ENCODE measurements around the gene DDX10.
"Not testable (repeated sequence)": the region's sequence is repeated elsewhere in the genome, so short reads cannot be mapped to it uniquely, and the experiment has no call there.

The DDX10 gene

DNA sequence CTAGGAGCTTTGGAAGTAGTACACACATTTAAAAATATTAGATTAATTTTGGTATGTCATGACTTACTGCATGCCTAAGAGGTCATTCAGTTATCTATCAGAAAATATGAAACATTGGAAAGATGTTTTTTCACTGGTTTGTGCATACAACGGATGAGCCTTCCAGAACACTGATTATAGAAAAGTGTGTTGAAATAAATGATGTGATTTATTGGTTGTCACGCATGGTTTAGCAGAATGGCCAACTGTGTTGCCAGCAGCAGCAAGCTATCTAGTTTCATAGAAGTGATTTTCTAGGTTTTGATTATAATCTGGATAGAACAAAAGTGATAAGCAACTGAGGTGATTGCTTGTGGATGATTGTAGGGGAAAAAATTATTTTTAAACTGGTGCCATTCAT, 53.6 kb downstream of the DDX10 start:
- DNase-seq (ENCODE audit: low spot score), result no peak

DNA sequence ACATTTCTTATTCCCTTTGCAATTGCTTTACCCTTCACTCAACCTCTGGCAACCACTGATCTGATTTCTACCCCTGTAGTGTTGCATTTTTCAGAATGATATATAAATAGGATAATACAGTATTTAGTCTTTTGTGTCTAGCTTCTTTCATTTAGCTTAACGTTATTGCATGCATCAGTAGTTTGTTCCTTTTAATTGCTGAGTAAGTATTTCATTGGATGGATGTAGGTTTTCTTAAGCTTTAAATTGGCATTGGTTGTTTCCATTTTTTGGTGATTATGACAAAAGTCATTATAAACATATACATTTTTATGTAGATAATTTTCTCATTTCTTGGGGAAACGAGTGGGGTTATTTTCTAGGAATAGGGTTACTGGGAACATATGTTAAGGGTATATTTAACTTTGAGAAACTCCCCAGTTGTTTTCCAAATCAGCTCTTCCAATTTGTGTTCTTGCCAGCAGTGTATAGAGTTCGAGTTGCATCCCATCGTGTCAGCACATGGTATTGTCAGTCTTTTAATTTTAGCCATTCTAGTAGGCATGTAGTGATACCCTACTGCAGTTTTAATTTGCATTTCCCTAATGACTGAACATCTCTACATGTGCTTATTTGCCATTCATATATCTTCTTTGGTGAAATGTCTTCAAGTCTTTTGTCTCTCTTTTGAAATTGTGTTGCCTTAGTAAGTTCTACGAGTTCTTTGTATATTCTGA, 60.3 kb downstream of the DDX10 start:
- DNase-seq (ENCODE audit: low spot score), result no peak

GRCh38 chr11:108726077-108726800, 61.4 kb downstream of the DDX10 start:
- DNase-seq (ENCODE audit: low spot score), result no peak

GRCh38 chr11:108727665-108728064, 62.8 kb downstream of the DDX10 start:
- DNase-seq (ENCODE audit: low spot score), result no peak

GRCh38 chr11:108729227-108729871, 64.5 kb downstream of the DDX10 start:
- DNase-seq (ENCODE audit: low spot score), result no peak

DNA sequence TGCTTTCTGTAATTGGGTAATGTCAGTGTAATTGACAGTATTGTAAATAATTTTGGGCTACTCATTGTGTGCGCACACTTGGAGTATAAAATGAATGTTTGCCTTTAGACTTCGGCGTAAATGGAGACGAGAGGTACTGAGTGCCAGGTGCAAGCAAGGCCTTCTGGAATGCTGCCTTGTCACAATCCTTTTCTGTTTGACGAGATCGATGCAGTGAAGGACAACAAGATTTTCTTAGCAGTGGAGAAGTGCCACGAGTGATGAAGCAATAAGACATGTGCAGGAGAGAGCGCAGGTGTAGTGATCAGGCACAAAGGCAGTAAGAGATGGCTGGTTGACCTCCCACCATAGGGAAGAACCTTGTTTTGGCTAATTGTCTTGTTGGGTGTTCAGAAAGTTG, 67.5 kb downstream of the DDX10 start:
- DNase-seq (ENCODE audit: low spot score), result no peak

GRCh38 chr11:108733479-108734116, 68.7 kb downstream of the DDX10 start:
- DNase-seq (ENCODE audit: low spot score), result no peak

DNA sequence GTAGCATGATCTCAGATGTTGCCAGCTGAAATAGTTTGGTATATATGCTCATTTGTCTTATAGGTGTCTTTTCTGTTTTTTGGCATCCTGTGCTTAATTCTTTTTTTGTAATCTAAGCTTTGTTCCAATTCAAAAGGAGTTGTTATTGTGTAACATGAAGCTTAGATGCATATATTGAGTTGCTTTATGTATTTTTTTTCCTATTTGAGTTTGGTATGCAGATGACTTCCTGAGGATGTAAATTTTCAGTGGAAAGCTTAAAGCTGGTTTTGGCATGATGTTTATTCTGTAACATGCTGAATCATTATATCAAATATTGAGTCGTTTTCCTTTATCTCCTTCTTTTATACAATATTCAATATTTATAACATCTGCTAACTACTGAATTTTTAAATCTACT, 69.4 kb downstream of the DDX10 start:
- no peak for DNase-seq (ENCODE audit: low spot score)

DNA sequence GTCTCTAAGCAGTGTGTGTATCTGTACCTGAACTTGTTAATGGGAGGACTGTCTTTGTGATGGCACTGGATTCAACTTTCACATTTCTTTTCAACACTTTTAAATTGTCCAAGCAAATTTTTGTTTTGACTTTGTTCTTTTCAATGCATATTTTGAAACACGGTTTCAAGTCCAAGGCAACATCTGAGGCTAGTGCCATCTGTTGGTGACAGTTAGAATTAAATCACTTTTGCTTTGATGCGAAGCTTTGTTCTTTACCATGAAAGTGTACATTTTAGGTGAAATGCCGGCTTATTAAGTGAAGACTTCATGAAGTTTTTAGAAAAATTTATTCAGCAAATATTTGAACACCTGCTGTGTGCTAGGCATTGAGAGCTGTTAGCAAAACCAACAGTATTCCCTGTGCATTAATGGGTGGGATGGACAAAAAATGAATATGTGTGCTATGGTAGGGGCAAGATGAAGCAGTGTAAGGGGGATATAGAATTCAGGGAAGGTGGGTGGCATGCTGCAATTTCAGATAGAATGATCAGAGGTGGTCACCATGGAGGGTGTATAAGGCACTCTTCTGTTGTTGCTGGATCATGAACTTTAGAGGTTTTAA, 70.2 kb downstream of the DDX10 start:
- DNase-seq (ENCODE audit: low spot score), result no peak

DNA sequence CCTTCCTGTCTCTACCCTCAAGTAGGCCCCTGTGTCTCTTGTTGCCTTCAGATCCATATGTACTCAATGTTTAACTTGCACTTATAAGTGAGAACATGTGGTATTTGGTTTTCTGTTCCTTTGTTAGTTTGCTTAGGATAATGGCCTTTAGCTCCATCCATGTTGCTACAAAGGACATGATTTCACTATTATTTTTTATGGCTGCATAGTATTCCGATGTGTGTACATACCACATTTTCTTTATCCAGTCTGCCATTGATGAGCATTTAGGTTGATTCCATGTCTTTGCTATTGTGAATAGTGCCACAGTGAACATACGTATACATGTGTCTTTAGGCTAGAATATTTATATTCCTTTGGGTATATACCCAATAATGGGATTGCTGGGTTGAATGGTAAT, 75.3 kb downstream of the DDX10 start:
- DNase-seq (ENCODE audit: low spot score), result not testable (repeated sequence)

- DNase-seq (ENCODE audit: low spot score), result no peak
These were observed 79.0 kb downstream of the DDX10 start for GRCh38 chr11:108743851-108744250.

GRCh38 chr11:108748968-108749367, 84.1 kb downstream of the DDX10 start:
- DNase-seq (ENCODE audit: low spot score), result no peak

GRCh38 chr11:108751444-108751843, 86.6 kb downstream of the DDX10 start:
- DNase-seq (ENCODE audit: low spot score), result no peak

DNA sequence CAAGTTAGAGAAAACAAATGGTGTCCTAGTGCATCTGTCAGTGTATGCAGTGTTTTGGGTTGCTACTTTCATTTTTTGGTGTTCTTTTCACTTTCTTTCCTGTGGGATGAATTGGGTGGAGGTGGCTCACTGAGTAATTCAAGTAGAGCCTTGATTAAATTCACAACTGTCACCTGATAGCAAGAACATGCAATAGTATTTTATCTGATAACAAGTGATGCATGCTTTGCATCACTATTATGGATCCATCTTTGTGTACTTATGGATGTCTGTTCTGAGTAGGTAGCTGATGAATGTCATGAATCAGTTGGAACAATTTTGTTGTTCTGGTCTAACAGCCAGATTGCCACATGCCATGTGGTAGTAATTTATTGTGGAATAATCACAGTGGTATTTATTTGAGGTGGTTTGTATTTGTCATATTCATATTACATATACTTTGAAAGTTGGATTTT, 87.5 kb downstream of the DDX10 start:
- no peak for DNase-seq (ENCODE audit: low spot score)

DNA sequence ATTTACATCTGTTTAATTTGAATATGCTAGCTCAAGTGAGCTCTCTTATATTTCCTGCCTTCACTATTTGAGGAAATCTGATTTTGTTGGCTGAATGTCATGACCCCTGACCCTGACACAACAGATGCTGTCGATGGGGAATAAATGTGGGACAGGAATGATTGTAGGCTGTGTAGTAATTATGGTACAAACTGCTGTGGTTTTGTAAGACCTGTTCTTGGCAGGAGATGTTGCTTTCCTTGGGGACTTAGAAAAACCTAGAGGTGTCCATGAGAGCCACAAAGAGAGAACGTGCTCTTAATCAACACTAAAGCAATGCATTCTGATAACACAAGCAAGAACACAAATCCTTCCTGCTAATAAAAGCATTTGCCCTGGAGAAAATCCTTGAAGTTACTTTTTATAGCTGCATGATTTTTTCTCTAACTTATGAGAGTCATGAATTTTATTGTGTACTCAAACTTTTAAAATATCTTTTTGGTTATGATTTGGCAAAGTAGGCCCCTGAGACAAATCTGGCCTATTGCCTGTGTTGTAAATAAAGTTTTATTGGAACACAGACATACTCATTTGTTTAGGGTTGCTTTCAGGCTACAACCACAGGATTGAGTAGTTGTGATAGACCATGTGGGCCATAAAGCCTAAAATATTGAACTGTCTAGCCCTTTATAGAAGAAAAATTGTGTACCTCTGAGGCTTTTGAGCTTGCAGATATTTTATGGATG, 90.2 kb downstream of the DDX10 start:
- no peak for DNase-seq (ENCODE audit: low spot score)

- DNase-seq (ENCODE audit: low spot score), result no peak
These were observed 92.8 kb downstream of the DDX10 start for GRCh38 chr11:108757630-108758029.

DNA sequence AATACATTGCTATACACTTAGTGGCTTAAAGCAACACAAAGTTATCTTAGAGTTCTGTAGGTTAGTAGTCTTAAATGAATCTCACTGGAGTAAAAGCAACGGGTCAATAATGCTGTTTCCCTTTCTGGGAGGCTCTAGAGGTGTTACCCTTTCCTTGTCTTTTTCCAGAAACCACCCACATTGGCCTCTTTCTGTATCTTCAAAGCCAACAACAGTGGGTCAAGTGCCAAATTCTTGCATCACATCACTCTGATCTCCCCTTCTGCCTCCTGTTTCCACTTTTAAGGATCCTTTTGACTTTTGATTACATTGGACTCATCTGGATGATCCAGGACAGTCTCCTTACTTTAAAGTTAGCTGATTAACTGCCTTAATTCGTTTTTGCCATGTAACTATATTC, 93.6 kb downstream of the DDX10 start:
- DNase-seq (ENCODE audit: low spot score), result no peak

DNA sequence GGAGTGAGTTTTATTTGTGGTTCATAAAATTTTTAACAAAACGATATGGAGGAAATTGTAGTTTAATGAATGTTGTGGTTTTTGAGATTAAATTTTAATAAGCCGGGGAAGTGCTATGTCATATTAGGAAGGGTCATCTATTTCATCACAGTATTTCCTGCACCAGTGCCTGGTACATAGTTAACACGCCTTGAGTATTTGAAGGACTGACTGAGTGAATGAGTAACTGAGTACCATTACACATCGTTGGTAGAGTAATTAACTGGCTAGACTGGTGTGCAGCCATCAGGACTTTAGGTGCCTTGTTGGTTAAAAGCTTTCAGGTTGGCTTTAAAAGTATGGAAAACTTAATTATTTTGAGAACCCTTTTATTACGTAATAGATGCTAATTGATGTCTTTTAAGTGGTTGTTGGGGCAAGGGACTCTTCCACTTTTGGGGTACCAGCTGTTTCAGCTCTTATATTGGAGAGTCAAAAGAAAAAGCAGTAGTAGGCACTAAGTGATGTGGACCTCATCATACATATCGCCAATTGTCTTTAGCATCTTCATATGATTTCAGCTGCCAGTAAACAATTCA, 101.8 kb downstream of the DDX10 start:
- DNase-seq (ENCODE audit: low spot score), result no peak

DNA sequence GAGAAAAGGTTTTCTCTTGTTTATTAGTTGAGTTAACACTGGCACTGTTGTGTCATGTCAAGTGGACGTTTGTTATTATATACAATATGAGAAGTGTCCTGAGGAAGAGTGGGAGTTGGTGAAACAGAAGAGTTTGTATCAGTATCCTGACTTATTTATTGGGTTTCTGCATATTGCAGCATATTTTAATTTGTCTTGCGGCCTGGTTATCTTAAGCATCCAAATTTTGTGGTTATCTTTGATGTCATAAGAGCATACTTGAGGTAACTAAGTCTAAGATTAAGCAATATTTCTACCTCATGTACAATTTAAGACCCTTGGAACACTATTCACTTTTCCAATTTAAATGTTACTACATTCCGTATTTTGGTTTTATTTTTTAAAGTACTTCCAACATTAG, 103.5 kb downstream of the DDX10 start:
- no peak for DNase-seq (ENCODE audit: low spot score)

DNA sequence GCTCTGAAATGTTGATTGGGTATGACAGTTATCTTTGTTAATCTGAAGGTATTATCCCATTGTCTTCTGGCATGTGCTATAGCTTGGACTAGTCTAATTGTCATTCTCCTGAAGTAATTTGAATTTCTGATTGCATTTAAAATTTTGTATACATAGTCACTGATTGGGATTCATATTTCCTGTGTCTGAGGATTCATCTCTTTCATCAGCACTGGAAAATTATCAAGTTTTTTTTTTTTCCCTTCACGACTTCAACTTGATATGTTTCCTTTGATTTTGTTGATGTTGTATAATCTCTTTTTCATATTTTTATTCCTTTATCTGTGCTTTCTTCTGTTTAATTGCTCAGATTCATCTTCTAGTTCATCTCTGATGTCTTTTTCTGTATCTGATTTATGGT, 104.1 kb downstream of the DDX10 start:
- DNase-seq (ENCODE audit: low spot score), result no peak

DNA sequence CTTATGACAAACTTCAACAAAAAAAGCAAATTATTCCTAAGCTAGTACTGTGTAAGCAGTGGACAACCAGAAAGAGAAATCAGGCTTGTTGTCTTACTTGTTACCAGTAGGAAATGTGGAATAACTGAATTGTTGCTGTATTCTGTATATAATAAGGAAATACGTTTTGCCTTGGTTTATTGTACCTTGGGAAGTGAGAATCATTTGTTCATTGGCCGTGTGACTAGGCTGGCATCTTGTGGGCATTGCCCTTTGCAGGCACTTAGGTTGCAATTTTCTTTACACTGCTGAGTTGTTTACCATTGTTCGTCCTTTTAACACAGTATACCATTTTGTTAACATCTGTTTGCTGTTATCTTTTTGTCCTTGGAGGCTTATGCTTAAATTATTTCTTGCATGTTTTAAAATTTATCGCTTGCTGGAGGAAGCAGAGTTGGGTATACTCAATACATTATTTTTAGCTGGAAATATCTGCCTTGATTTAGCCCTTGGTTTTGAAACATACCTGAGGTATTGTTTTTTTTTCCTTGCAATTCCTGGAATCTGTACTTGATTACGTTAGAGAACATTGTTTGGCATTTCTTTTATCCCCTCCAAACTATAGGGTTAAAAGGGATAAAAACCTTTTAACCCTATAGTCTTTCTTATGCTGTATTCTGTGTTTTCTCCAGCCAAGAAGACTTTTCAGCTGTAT, 109.3 kb downstream of the DDX10 start:
- no peak for DNase-seq (ENCODE audit: low spot score)
